Measurements from ENCODE around the gene NOL11. TPM values are rescaled to one million over a fixed set of nuclear protein-coding genes. Genes with fewer than 3 reads are reported as not detected.

The NOL11 gene
- total RNA-seq, 1 experiment from 2014 or later: 66.4 TPM

DNA sequence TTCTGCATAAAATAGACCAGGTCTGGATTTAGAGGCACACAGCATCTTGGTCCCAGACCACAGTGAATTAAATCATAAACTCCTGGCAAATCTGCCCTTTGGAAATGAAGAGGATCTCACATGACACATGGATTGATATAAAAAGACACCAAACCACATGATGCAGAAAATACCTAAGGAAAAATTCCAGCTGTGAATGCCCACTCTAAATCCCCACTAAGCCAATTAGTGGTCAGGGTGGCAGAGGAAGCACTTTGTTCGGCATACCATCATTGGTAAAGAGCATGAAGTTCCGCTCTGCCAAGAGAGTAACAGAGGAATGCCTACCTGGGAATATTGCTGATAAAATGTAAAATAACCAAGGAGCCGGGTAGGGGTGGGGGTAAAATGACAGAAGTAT is 32.4 kb upstream of the NOL11 start:
- ChIA-PET POLR2A (no interaction called here), CTCF (no interaction called here)
- no peak for TF ChIP-seq MYBL2 (CRISPR knock-in tag; IDR thresholded peaks at IDR 0.05)
- TF ChIP-seq, protein P1, sequence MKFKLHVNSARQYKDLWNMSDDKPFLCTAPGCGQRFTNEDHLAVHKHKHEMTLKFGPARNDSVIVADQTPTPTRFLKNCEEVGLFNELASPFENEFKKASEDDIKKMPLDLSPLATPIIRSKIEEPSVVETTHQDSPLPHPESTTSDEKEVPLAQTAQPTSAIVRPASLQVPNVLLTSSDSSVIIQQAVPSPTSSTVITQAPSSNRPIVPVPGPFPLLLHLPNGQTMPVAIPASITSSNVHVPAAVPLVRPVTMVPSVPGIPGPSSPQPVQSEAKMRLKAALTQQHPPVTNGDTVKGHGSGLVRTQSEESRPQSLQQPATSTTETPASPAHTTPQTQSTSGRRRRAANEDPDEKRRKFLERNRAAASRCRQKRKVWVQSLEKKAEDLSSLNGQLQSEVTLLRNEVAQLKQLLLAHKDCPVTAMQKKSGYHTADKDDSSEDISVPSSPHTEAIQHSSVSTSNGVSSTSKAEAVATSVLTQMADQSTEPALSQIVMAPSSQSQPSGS (CRISPR knock-in tag; IDR thresholded peaks at IDR 0.05; ENCODE audit: borderline replicate concordance, low read depth): no peak
- TF ChIP-seq, protein P2, sequence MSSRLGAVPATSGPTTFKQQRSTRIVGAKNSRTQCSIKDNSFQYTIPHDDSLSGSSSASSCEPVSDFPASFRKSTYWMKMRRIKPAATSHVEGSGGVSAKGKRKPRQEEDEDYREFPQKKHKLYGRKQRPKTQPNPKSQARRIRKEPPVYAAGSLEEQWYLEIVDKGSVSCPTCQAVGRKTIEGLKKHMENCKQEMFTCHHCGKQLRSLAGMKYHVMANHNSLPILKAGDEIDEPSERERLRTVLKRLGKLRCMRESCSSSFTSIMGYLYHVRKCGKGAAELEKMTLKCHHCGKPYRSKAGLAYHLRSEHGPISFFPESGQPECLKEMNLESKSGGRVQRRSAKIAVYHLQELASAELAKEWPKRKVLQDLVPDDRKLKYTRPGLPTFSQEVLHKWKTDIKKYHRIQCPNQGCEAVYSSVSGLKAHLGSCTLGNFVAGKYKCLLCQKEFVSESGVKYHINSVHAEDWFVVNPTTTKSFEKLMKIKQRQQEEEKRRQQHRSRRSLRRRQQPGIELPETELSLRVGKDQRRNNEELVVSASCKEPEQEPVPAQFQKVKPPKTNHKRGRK (CRISPR knock-in tag; IDR thresholded peaks at IDR 0.05; ENCODE audit: borderline replicate concordance): no peak
- no peak for TF ChIP-seq ZNF317 (CRISPR knock-in tag; IDR thresholded peaks at IDR 0.05; ENCODE audit: borderline replicate concordance, low read depth)
- TF ChIP-seq KAT7 (CRISPR knock-in tag; IDR thresholded peaks at IDR 0.05; ENCODE audit: borderline replicate concordance): no peak
- Mint-ChIP-seq H3K4me3 (no peak overlapping the region), H3K9me3 (no peaks in the 10 kb centered on the region), H3K36me3 (peaks cover 3% of the 10 kb centered on the region; the same call in 1 of the 2 replicates), H3K4me1 (peaks cover 18% of the 10 kb centered on the region), H3K27me3 (ENCODE audit: low read depth) (no peaks in the 10 kb centered on the region), H3K27ac (no peak overlapping the region)
- ATAC-seq (no peak), DNase-seq (ENCODE audit: low spot score) (no peak)

DNA sequence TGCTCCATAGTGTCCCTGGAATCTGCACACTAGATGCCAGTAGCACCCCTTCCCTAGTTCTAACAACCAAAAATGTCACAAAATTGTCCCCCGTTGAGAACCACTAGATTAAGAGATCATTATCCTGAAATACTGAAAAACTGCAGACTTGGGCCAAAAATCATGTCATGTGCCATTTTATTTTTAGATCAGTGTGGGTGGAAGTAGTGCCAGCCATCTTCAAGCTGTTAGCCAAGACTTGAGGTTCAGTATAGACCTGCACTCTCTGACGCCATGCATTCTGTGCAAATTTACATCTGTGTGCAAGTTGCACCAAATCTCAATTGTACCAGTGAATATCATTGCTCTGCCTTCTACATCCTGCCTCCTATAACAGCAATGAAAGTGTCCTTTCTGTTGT is 31.5 kb upstream of the NOL11 start:
- Mint-ChIP-seq H3K4me3 (no peak overlapping the region), H3K27me3 (ENCODE audit: low read depth) (no peaks in the 10 kb centered on the region), H3K36me3 (peaks cover 3% of the 10 kb centered on the region; the same call in 1 of the 2 replicates), H3K4me1 (peaks cover 18% of the 10 kb centered on the region), H3K27ac (no peak overlapping the region), H3K9me3 (no peaks in the 10 kb centered on the region)
- ChIA-PET CTCF (interaction anchor here (1.2 to 3.1 kb wide), 2 partner anchors 79 to 312 kb away, joined by 3 to 15 read pairs; no protein-coding TSS in a partner anchor), POLR2A (no interaction called here)
- TF ChIP-seq, protein P3, sequence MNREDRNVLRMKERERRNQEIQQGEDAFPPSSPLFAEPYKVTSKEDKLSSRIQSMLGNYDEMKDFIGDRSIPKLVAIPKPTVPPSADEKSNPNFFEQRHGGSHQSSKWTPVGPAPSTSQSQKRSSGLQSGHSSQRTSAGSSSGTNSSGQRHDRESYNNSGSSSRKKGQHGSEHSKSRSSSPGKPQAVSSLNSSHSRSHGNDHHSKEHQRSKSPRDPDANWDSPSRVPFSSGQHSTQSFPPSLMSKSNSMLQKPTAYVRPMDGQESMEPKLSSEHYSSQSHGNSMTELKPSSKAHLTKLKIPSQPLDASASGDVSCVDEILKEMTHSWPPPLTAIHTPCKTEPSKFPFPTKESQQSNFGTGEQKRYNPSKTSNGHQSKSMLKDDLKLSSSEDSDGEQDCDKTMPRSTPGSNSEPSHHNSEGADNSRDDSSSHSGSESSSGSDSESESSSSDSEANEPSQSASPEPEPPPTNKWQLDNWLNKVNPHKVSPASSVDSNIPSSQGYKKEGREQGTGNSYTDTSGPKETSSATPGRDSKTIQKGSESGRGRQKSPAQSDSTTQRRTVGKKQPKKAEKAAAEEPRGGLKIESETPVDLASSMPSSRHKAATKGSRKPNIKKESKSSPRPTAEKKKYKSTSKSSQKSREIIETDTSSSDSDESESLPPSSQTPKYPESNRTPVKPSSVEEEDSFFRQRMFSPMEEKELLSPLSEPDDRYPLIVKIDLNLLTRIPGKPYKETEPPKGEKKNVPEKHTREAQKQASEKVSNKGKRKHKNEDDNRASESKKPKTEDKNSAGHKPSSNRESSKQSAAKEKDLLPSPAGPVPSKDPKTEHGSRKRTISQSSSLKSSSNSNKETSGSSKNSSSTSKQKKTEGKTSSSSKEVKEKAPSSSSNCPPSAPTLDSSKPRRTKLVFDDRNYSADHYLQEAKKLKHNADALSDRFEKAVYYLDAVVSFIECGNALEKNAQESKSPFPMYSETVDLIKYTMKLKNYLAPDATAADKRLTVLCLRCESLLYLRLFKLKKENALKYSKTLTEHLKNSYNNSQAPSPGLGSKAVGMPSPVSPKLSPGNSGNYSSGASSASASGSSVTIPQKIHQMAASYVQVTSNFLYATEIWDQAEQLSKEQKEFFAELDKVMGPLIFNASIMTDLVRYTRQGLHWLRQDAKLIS (CRISPR knock-in tag; IDR thresholded peaks at IDR 0.05; ENCODE audit: borderline replicate concordance): no peak
- TF ChIP-seq TEAD1 (CRISPR knock-in tag; IDR thresholded peaks at IDR 0.05): no peak
- no peak for TF ChIP-seq KAT7 (CRISPR knock-in tag; IDR thresholded peaks at IDR 0.05; ENCODE audit: borderline replicate concordance)
- TF ChIP-seq FOXK1 (CRISPR knock-in tag; IDR thresholded peaks at IDR 0.05): no peak
- TF ChIP-seq JAZF1 (CRISPR knock-in tag; IDR thresholded peaks at IDR 0.05): no peak
- TF ChIP-seq, protein P4, sequence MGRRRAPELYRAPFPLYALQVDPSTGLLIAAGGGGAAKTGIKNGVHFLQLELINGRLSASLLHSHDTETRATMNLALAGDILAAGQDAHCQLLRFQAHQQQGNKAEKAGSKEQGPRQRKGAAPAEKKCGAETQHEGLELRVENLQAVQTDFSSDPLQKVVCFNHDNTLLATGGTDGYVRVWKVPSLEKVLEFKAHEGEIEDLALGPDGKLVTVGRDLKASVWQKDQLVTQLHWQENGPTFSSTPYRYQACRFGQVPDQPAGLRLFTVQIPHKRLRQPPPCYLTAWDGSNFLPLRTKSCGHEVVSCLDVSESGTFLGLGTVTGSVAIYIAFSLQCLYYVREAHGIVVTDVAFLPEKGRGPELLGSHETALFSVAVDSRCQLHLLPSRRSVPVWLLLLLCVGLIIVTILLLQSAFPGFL (CRISPR knock-in tag; IDR thresholded peaks at IDR 0.05; ENCODE audit: borderline replicate concordance): no peak
- TF ChIP-seq SMAD4 (CRISPR knock-in tag; IDR thresholded peaks at IDR 0.05): no peak
- TF ChIP-seq, protein P5, sequence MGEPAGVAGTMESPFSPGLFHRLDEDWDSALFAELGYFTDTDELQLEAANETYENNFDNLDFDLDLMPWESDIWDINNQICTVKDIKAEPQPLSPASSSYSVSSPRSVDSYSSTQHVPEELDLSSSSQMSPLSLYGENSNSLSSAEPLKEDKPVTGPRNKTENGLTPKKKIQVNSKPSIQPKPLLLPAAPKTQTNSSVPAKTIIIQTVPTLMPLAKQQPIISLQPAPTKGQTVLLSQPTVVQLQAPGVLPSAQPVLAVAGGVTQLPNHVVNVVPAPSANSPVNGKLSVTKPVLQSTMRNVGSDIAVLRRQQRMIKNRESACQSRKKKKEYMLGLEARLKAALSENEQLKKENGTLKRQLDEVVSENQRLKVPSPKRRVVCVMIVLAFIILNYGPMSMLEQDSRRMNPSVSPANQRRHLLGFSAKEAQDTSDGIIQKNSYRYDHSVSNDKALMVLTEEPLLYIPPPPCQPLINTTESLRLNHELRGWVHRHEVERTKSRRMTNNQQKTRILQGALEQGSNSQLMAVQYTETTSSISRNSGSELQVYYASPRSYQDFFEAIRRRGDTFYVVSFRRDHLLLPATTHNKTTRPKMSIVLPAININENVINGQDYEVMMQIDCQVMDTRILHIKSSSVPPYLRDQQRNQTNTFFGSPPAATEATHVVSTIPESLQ (CRISPR knock-in tag; IDR thresholded peaks at IDR 0.05): no peak
- TF ChIP-seq ESRRA (CRISPR knock-in tag; IDR thresholded peaks at IDR 0.05; ENCODE audit: borderline replicate concordance): no peak
- no peak for TF ChIP-seq NFYB (CRISPR knock-in tag; conservative IDR thresholded peaks at IDR 0.05; ENCODE audit: low read depth)
- DNase-seq (ENCODE audit: low spot score) (no peak), ATAC-seq (no peak)

All from WTC11 (cell line).